GM19324 (cell line): ENCODE results near the gene LEMD1.
"Not testable (repeated sequence)": the region's sequence is repeated elsewhere in the genome, so short reads cannot be mapped to it uniquely, and the experiment has no call there.

Experiments used
- ATAC-seq: cut with Tn5 transposase; IDR thresholded peaks from one replicate; pipeline ENCODE4 v1.9.1; 2021; ENCODE audit warnings: mild to moderate bottlenecking, moderate library complexity; ENCODE audit not compliant: unreplicated experiment, low FRiP score

Gene LEMD1

DNA sequence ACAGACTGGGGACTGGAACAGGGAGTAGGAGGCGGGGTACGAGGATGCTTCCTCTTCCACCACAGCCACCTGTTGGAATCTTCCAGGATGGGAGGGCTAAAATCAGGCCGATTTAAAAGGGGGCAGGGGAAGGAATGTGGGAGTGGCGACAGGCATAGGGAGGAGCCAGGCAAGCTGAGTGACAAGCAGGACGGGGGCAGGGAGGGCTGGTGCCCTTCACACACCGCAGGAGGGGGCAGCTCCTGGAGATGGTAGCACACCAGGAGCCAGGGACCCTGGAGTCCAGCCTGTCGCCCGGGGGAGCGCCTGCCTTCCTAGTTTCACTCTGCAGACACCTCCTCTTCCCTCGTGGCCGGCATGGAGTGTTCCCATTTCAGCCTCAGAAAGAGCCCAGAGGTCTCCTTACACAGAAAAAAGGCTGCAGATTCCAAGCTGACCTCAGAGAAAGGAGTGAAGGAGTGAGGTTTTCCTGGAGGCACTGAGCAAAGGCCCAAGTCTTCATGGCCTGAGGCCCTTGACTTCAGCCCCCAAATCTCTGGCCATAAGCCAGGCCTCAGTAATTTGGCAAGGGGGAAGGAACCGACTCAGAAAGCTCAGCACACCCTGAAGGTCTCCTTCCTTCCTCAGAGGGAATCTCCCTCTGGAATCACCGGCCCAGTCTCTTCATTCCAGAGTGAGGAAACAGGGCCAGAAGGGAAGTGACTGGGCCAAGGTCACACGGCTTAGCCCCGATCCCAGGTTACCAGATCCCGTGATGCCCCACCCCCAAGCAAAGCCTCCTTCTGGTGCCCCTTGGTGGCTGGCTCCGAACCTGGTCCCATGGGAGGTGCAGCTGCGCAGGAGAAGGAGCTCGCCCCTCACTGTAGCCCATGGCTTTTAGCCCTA is 25.8 kb upstream of the LEMD1 start:
- ATAC-seq, result no peak

DNA sequence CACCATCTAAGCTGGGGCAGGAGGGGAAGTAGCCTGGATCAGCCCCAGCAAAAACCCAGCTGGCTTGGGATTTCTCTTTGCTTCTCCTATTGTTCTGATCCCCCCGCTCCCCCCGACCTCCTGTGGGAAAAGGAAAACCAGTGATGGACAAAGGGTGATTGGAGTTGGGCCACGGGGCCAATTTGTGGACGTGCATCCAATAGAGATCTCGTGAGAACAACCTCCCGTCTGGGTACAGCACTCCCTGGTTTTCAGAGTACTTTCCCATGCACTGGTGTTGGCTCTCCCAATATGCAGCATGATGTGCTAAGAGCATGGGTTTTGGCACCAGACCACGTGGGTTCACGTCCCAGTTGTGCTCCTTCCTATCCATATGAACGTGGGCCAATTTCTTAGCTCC is 25.0 kb upstream of the LEMD1 start:
- no peak for ATAC-seq

DNA sequence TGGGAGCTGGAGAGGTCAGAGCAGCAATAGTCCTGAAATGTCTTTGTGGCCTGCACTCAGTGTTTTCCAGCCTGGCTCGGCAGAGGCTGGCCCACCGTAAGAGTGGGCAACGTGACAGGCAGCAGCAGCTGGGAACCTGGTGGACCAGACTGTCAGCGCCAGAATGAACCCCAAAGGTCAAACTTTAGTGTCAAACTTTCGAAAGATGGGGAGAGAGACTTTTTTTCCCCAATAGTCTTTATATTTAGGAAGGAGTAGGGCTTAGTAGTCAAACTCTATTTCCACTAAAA is 23.7 kb upstream of the LEMD1 start:
- no peak for ATAC-seq

DNA sequence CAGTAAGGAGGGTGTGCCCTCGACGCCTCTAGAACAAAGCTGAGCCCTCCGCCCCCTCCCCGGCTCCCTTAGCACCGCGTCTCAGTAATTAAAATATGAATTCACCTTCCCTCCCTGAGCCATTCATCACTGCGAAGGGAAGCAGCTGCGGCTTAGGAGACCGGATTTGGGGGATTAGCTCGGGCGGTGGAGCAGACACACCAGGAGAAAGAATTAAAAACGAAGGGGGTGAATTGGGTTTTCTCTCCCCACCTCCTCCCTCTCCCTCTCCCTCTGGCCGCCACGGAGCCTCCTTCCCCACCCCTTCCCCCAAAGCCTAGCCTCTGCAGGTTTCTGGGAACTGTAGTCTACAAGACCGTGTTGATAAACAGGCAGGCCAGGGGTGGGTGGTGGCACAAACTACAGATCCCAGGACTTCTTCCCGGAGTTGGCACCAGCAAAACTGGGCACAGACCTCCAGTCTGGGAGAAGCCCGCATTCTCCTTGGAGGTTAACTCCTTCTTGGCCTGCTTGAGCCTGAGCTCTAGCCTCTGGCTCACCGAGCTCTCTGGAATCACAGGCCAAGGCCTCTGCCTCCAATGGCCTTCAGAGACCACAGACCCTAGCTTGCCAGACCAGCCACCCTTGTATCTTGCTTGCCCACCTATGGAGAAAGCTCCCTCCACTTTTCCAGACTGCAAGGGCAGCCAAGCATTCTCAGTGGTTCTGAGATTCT is 23.2 kb upstream of the LEMD1 start:
- no peak for ATAC-seq

DNA sequence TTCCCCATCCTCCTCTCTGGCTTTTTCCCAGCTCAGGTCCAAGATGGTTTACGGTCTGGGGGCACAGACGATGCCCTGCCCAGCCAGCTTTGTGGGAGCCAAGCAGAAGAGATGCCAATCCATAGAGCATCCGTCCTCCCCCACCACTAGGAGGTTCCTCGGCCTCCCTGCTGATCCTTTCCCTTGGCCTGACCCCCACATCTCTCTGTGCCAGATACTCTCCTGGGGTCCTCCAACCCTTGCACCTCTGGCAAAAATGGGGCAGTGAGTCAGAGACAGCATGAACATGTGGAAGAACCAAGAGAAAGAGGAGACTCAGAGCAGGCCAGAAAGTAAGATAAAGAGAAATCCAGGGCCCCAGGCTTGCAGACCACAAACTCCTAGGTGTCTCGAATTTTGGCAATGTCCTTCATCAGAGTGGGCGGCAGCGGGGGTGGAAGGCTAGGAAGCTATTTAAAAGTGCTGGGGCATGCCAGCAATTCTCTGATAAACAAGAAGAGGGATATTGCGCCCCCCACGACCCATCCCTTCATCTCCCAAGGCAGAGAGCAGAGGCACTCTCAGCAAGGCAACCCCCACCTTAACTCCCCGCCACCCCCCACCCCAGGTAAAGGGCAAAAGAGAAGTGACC is 22.6 kb upstream of the LEMD1 start:
- ATAC-seq, result no peak

DNA sequence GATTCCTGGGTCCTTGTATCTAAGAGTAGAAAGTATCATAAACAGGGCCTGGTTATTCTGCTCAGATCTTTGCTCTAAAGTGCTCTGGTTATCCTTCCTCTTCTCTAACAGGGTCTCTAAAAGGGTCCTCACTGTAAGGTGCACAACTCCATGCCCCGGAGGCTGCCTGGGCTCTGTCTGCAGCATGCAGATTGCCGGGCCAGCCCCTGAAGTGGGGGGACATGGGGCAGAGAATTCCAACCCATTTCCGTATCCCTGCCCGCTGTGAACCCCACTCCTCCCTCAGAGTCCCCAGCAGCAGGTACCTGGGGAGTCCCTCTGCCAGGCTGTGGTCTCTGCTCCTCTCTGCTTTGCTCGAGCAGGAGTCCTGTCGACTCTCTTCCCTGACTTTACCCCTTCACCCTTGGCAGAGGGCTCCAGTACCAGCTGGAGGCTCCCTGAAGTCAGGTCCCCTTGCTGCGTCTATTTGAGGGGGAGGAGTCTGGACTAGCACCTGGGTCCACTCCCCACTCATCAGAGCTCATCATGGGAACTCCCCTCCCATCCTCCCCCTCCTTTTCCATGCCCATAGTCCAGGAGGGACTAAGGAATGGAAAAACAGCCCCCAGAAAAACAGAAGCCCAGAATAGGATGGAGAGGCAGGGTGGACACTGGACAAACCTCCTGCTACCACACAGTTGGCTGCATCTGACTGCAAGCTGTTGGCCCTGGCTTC is 21.9 kb upstream of the LEMD1 start:
- ATAC-seq, result no peak

DNA sequence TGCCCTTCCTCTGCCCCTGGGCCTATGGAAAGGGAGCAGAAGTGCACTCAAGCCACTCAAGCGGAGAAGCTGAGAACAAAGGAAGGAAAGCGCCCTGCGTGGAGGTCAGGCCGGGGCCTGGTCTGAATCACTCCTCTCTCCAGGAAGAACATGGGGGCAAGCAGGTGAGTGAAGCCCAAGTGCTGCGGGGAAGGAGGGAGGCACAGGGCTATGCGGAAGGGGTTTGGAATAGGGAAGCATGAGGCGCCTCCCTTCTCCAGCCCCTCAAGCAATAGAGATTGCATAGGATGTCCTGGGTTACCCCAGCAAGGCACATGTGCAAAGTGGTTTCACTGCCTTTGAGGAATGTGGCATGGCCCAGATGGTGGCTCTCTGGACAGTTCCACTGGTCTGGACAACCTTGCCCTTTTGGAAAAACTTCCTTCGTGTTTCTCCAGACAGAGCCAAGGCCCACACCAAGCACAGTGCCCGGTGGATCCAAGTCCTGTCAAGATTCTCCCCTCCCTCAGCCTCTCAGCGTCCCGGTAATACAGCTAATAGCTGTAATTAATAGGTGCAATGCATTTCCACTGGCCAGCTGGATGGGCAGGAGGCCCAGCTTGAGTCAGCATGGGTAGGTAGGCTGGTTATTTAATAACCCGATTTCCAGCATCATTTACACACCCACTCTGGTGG is 20.3 kb upstream of the LEMD1 start:
- no peak for ATAC-seq

DNA sequence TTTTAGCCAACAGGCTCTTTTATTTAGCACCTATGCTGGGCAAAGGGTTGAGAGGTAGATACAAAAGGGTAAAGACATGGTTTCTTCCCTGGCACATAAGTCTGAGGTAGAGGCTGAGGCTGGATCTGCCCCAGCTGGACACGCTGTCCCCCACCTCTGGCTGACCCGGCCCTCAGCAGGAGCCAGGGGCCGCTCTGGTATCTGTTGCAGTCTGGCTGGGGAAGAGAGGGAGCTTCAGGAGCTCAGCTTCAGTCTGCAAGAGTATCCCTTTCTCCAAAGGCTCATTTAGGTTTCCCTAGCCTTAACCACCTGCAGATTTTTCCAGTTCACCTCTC is 19.8 kb upstream of the LEMD1 start:
- no peak for ATAC-seq

DNA sequence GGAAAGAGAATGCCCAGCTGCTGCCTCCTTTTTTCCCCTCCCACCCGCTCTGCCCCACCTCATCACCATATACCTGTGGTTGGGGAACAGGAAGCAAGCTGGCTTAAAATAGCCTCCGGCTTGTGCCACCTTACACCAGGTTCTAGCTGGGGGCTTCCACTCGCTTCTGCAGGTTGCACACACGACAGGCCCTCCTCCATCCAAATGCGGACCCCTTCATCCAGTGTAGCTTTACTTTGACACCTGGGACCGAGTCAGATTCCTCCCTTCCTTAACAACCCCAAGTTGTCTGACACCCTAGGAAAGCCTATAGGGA is 19.4 kb upstream of the LEMD1 start:
- no peak for ATAC-seq

DNA sequence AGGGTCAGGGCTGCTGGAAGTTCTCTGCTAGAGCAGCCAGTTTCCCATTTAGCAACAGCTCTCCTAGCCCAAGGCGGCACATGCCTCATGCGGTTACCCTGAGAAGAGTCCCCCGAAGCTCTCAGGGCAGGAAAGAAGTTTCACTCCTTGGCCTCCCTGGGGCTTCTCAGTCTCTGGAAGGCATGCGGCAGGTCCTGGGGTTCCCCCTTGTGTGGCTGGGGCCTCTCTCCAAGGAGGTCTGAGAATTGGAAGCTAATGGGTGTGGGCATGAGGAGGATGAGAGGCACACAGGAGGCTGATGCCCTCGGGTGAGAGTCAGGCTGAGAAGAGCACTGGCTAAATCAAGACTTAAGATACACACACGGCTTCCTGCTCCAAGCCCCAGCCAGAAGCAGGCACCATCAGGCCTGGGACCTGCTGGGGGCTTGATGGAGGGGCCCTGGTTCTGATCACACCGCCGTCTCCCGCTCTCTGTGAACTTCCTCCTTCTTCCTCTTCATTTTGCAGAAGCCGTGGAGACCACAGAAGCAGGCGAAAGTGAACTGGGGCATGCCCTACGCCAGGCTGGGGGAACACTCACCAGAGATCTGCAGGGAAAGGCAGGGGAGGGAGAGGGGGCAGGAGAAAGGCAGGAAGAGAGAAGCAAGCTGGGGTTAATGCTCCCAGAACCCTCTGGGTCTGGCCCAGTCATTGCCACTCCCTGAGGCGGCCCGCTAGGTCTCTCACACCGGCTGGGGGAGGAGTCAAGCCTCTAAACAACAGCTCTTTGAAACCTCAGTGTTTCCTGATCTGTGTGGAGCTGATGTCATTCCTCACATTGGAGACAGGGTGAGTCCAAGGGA is 18.8 kb upstream of the LEMD1 start:
- peak; percentile 68 for ATAC-seq

DNA sequence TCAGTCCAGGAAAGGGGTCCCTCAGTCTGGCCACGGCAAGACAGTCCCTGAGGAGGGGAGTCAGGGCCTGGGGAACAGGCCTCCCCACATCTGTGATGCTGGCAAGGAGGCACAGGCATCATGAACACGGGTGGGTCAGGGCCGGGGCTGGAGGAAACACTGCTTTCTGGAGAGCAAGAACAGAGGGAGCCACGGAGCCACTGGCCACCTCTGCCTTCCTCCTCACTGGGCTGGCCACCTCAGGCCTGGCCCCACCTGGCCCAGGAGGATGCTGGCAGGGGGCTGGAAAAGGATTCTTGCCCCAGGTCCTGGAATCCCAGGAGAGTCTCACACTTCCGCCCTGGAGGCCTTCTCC is 18.2 kb upstream of the LEMD1 start:
- no peak for ATAC-seq

DNA sequence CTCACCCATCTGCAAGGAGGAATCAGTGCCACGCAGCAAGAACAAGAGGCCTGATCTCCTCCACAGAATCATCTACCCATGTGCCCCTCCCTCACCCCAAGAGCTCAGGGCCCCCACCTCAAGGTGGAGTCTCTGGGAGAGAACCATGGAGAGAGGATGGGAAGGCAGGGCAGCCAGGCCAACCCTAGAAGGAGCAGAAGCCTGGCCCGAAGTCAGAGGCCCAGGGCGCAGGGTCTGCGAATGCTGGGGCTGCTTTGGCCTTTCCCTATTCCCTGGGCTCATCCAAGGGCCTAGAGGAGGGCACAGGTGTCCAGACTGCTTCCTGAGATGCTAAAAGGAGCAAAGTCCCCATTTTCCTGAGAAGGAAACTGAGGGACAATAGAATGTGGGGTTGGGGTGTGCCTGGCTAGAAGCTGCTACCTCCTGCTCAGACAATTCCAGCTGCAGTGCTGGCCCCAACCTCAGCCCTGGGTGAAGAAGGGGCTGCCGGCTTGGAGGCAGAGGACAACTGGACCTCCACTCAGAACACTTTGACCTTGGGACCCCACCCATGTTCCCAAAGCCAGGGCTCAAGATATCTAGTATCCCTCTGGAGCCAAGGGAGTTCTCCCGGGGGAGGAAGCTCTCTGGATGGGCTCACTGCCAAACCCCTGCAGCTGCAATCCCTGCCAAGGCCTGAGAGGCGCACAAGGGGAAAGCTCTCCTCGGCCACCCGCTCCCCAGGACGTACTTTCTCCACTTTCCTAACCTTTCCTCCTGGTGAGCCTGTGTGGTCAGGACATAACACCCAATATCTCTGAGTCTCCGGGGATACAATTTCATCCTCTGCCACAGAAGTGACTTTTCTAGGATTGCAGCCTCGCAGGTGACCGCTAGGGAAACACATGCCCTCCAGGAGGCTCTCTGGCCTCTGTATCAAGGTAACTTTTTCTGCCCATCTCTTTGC is 16.6 kb upstream of the LEMD1 start:
- no peak for ATAC-seq

DNA sequence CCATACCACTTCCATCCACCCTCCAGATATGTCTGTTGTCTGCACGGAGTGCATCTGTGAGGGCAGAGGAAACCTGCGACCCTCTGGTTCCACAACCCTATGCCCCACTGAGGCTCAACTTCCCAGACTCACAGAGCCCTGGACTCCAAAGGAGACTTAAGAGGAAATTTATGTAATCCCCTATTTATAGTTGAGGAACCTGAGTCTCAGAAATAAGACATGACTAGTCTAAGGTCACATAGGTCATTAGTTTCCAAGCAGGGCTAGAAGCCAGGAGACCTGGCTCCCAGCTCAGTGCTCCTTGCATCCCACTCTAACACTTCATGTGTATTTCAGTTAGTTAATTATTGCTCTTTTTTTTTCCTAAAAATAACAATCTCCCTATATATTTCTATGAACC is 15.7 kb upstream of the LEMD1 start:
- no peak for ATAC-seq

DNA sequence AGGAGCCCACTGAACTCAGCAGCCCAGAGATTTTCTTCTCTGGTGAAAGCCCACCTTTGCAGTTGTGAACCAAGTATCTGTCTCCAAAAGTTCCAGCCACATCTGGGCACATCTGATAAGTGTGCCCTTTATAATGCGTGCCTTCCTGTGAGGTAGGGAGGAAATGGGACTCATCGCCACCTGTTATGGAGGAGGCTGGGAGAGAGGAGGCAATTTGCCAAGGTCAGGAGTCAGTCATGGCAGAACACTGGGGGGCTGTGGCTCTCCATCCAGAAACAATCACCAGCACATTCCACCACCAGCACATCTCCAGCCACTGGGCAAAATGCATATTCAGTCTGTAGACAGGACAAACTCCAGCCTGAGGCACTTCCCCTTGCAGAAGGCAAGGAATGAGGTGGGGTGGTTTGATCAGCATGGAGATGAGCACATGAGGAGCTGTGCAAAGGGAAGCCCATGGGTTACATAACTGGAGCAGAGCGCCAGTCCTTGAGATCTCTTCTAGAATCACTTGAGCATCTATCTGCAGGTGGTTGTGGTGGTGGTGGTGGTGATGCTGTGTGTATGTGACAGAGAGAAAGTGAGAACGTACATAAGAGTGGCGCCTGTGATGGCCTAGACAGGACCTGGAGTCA is 15.0 kb upstream of the LEMD1 start:
- ATAC-seq, result no peak

DNA sequence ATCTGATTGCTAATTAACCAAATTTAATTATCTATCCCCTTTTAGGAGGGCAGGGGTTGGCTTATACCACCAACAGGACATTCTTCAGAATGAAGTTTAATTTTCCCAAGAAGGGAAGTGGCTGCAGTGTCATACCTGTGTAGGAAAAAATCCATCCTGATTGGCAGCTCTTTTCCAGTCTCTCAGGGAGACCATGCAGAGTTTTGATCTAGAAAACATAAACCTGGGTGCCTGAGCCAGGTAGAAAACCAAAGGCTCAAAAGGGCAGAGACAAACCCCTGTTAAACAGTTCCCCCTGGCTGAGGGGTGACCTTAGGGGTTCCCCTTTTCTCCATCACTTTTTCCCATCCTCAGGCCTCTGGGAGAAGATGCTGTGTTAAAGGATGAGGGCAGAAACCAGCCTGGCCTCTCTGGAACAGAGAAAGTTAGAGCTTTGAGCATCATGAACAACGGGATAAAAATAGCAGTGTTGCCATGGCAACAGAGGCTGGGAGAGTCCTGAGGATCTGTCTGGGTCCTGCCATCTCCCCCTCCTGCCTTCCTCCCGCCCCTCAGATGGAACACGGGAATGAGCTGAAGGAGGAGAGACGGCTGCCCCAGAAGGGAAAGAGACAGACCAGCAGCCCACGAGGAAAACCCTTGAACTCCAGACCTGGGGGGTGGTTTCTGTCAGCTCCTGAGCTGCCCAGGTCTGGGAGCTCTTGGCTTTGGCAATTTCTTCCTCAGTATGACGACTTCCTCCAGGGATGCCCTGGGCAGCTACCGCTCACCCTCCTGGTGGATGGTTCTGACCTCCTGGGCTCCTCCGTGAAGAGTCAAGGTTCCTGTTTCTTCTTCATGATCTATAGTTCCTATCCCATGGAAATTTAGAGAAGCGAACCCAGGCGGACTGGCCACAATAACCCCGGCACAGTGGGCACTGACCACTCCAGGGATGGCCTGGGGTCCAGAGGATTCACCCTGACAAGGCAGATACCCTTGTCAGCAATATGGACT is 14.0 kb upstream of the LEMD1 start:
- ATAC-seq, result no peak

DNA sequence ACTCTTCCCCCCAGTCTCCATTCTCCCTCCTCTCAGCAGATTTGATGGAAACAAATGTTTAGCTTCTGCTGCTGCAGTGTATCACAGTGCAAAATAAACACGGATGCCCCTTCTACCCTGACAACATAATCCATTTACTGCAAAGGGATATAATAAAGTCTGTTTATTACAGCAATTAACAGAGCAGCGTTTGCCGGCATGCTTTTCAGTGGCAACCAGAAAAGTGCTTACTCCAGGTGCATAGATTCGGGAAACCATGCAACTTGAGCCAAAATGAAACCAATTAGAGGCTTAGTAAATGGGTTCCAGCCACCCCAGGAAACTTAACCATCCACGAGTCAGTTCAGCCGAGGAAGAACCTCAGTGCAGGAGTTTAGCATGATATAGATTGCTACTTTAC is 12.9 kb upstream of the LEMD1 start:
- ATAC-seq, result no peak

DNA sequence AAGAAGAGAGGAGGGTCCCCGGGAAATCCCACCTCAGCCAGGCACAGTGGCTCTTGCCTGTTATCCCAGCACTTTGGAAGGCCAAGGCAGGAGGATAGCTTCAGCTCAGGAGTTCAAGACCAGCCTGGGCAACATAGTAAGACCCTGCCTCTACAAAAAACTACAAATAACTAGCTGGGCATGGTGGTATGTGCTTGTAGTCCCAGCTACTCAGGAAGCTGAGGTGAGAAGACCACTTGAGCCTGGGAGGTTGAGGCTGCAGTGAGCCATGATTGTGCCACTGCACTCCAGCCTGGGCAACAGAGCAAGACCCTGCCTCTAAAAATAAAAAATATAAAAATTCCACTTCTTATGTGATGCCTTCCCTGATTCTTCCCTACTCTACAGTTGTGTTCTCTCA is 10.8 kb upstream of the LEMD1 start:
- not testable (repeated sequence) for ATAC-seq
